WI38 (cell line): ENCODE measurements around the gene ZBTB16.

Source experiments
- H3K4me3 ChIP-seq: 2 replicates; pipeline ENCODE4 v1.5.1; 2011; ENCODE audit warnings: low read depth, mild to moderate bottlenecking, control low read depth, low read length
- CTCF ChIP-seq: IDR thresholded peaks from 2 replicates; pipeline ENCODE4 v1.5.1; 2012; ENCODE audit warnings: low read depth, mild to moderate bottlenecking, control low read depth, low read length

ZBTB16 gene

GRCh38 chr11:114273890-114274635 is 214.6 kb downstream of the ZBTB16 start:
- no peak overlapping the region for H3K4me3 ChIP-seq
- no peak for TF ChIP-seq CTCF

- H3K4me3 ChIP-seq = no peak overlapping the region
- TF ChIP-seq CTCF = no peak
Observed at GRCh38 chr11:114274637-114275036, 215.1 kb downstream of the ZBTB16 start.

- TF ChIP-seq CTCF = no peak
Observed at GRCh38 chr11:114275280-114275679, 215.8 kb downstream of the ZBTB16 start.

GRCh38 chr11:114276077-114276476 is 216.6 kb downstream of the ZBTB16 start:
- no peak for TF ChIP-seq CTCF
- no peak overlapping the region for H3K4me3 ChIP-seq

More at GRCh38 chr11:114275280-114275679, 215.8 kb downstream of the ZBTB16 start:
- no peak overlapping the region for H3K4me3 ChIP-seq

GRCh38 chr11:114277637-114278341 is 218.3 kb downstream of the ZBTB16 start:
- H3K4me3 ChIP-seq = no peak overlapping the region
- TF ChIP-seq CTCF = no peak

GRCh38 chr11:114278342-114279065 is 219.0 kb downstream of the ZBTB16 start:
- no peak for TF ChIP-seq CTCF
- H3K4me3 ChIP-seq = no peak overlapping the region
